Stimulated activated CD4-positive, alpha-beta T cell treated with anti-CD3 and anti-CD28 coated beads, Interleukin-1b, Interleukin-23, amount 100 ng/mL, for 4 hours (primary cell): ENCODE measurements around the gene LOC101059915.
"Not testable (repeated sequence)": the region's sequence is repeated elsewhere in the genome, so short reads cannot be mapped to it uniquely, and the experiment has no call there.

Source experiments
- DNase-seq, 2 donors: peaks; one replicate each; pipeline ENCODE4 v3.0.0-alpha.2; 2020; ENCODE audit warnings: low read depth in 2 of 2

LOC101059915 gene

GRCh38 chrX:71640002-71640401 is 27.3 kb upstream of the LOC101059915 start:
- no peak for DNase-seq

GRCh38 chrX:71644406-71644805 is 22.9 kb upstream of the LOC101059915 start:
- not testable (repeated sequence) for DNase-seq

- DNase-seq = no peak
Measured at GRCh38 chrX:71650333-71650969, 16.9 kb upstream of the LOC101059915 start.

GRCh38 chrX:71652405-71652804 is 14.9 kb upstream of the LOC101059915 start:
- DNase-seq = peak in 1 of 2 donors; percentile 59

- DNase-seq = no peak
Measured at GRCh38 chrX:71653344-71653743, 14.0 kb upstream of the LOC101059915 start.

GRCh38 chrX:71657267-71657666 is 10.1 kb upstream of the LOC101059915 start:
- no peak for DNase-seq

GRCh38 chrX:71659342-71659741 is 8.0 kb upstream of the LOC101059915 start:
- no peak for DNase-seq

- DNase-seq = no peak
Measured at GRCh38 chrX:71659959-71660358, 7.4 kb upstream of the LOC101059915 start.

GRCh38 chrX:71660562-71661416 is 6.6 kb upstream of the LOC101059915 start:
- DNase-seq = no peak

GRCh38 chrX:71661919-71662318 is 5.4 kb upstream of the LOC101059915 start:
- no peak for DNase-seq

- DNase-seq = not testable (repeated sequence)
Measured at GRCh38 chrX:71662654-71663053, 4.7 kb upstream of the LOC101059915 start.

- peak; percentile 34 to 44 for DNase-seq
Measured at GRCh38 chrX:71663238-71663637, 4.1 kb upstream of the LOC101059915 start.

GRCh38 chrX:71664202-71664601 is 3.1 kb upstream of the LOC101059915 start:
- DNase-seq = not testable (repeated sequence)

- no peak for DNase-seq
Measured at GRCh38 chrX:71664889-71665491, 2.4 kb upstream of the LOC101059915 start.

- DNase-seq = no peak
Measured at GRCh38 chrX:71665747-71666146, 1.6 kb upstream of the LOC101059915 start.

- DNase-seq = no peak
Measured at GRCh38 chrX:71666240-71667223, 814 bp upstream of the LOC101059915 start.

- DNase-seq = no peak
Measured at GRCh38 chrX:71668248-71668595, 876 bp downstream of the LOC101059915 start.

- DNase-seq = no peak
Measured at GRCh38 chrX:71669492-71669891, 2.1 kb downstream of the LOC101059915 start.

GRCh38 chrX:71669947-71670346 is 2.6 kb downstream of the LOC101059915 start:
- not testable (repeated sequence) for DNase-seq

- peak; percentile 41 to 53 for DNase-seq
Measured at GRCh38 chrX:71671043-71671780, 3.9 kb downstream of the LOC101059915 start.

GRCh38 chrX:71671938-71672337 is 4.6 kb downstream of the LOC101059915 start:
- DNase-seq = no peak
